Thyroid gland (tissue), 4 donors: ENCODE data around the gene HYOU1. TPM values are rescaled to one million over a fixed set of nuclear protein-coding genes. Genes with fewer than 3 reads are reported as not detected.
"Not testable (repeated sequence)": the region's sequence is repeated elsewhere in the genome, so short reads cannot be mapped to it uniquely, and the experiment has no call there.

Experiments used
- DNase-seq, 2 donors: peaks; one replicate each; pipeline ENCODE4 v3.0.0-alpha.2; 2019
- H3K27ac ChIP-seq, 3 donors: fragments of 200-600 bp; sonication (generic); 1 replicate in 2 of 3; 2 replicates in 1 of 3; pipeline ENCODE4 v1.5.1; 2016 to 2019; ENCODE audit warnings: mild to moderate bottlenecking in 1 of 3, moderate library complexity in 1 of 3
- H3K27me3 ChIP-seq: fragments of 200-600 bp; sonication (generic); one replicate; pipeline ENCODE4 v1.5.1; 2019
- H3K36me3 ChIP-seq, 2 donors: fragments of 200-600 bp; sonication (generic); one replicate each; pipeline ENCODE4 v1.5.1; 2016 to 2019
- H3K4me1 ChIP-seq, 2 donors: fragments of 200-600 bp; sonication (generic); one replicate each; pipeline ENCODE4 v1.5.1; 2017 to 2019
- H3K4me3 ChIP-seq, 3 donors: fragments of 200-600 bp; sonication (generic); replicated peaks in 1 of 3; 1 replicate in 2 of 3; 2 replicates in 1 of 3; pipeline ENCODE4 v1.5.1; 2016; ENCODE audit warnings: mild to moderate bottlenecking in 1 of 3
- H3K9me3 ChIP-seq: fragments of 200-600 bp; sonication (generic); one replicate; pipeline ENCODE4 v1.5.1; 2017
- CTCF ChIP-seq, 6 experiments: fragments of 200-600 bp in 3 of 6; fragments of 450-650 bp in 3 of 6; sonication (generic) in 3 of 6; IDR thresholded peaks; one replicate each; pipeline ENCODE4 v1.5.1; 2016 to 2019; ENCODE audit warnings: antibody characterized with exemption in 6 of 6, mild to moderate bottlenecking in 2 of 6, inconsistent platforms in 1 of 6, moderate library complexity in 1 of 6
- POLR2A ChIP-seq, 2 donors: fragments of 450-650 bp; IDR thresholded peaks; one replicate each; pipeline ENCODE4 v1.6.1; 2017; ENCODE audit warnings: antibody characterized with exemption in 2 of 2, mild to moderate bottlenecking in 2 of 2, moderate library complexity in 1 of 2
- WGBS, 2 donors: methylation state at CpG; one replicate each; pipeline ENCODE4 v1.1.5; 2017; 5-methylcytosine and 5-hydroxymethylcytosine counted together
- intact Hi-C: fragments of 100-400 bp; cut with DNase I; formaldehyde crosslinking; loops from one replicate; pipeline ENCODE4 v1.15.1; 2023
- total RNA-seq, 4 donors: library from RNA; depleted of rRNA; stranded (reverse); fragments of >200 nt; gene quantifications; one replicate each; pipeline ENCODE4 v1.2.3, GENCODE V29; 2016

HYOU1 gene
- total RNA-seq, 4 donors from 2014 or later = 145 to 369 (median 320) TPM

DNA sequence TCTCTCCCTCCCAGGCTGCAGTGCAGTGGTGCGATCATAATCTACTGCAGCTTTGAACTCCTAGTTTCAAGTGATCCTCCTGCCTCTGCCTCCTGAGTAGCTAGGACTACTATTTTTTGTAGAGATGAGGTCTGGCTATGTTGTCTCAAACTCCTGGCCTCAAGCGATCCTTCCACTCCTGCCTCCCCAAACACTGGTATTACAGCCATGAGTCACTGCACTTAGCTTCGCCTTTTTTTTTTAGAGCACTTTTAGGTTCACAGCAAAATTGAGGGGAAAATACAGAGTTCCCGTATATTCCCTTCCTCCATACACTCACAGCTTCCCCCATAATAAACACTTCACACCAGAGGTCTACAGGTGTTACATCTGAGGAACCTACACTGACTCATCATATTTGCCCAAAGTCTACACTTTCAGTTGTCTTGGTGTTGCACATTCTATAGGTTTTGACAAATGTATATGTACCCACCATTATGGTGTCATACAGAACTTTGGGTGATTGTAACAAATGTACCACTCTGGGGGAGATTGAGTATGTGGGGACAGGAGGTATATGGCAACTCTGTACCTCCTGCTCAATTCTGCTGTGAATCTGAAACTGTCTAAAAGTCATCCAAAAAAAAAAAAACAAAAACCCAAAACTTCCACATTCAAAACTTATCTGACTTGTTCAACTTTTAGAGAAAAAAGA lies 15.0 kb downstream of the HYOU1 start:
- intact Hi-C loops = no loop called here
- no peak overlapping the region for H3K4me3 ChIP-seq
- DNase-seq = no peak
- TF ChIP-seq CTCF (IDR thresholded peaks at IDR 0.05) = no peak
- TF ChIP-seq POLR2A (IDR thresholded peaks at IDR 0.05) = no peak
- H3K27ac ChIP-seq = no peak overlapping the region
- 93% methylated on average over 4 of the region's 4 CpGs for whole genome bisulfite sequencing, 2 donors
- peaks cover 22 to 24% of the 10 kb centered on the region in 2 donors for H3K36me3 ChIP-seq
- H3K4me1 ChIP-seq = peaks cover 0 to 8% of the 10 kb centered on the region in 2 donors
- no peaks in the 10 kb centered on the region for H3K9me3 ChIP-seq
- no peaks in the 10 kb centered on the region for H3K27me3 ChIP-seq

GRCh38 chr11:119039471-119039870 lies 17.5 kb downstream of the HYOU1 start:
- intact Hi-C loops, H3K27me3 ChIP-seq, DNase-seq, H3K27ac ChIP-seq, H3K4me1 ChIP-seq, H3K9me3 ChIP-seq, H3K4me3 ChIP-seq, H3K36me3 ChIP-seq: not testable (repeated sequence)
- WGBS, 2 donors = 21 to 25% methylated on average over 9 to 11 of the region's 11 CpGs

- peaks cover 0 to 8% of the 10 kb centered on the region in 2 donors for H3K4me1 ChIP-seq
- 74 to 79% methylated on average over 5 of the region's 5 CpGs for WGBS, 2 donors
- no peak overlapping the region for H3K27ac ChIP-seq
- intact Hi-C loops = no loop called here
- no peaks in the 10 kb centered on the region for H3K9me3 ChIP-seq
- H3K4me3 ChIP-seq = no peak overlapping the region
- H3K27me3 ChIP-seq = no peaks in the 10 kb centered on the region
- TF ChIP-seq POLR2A (IDR thresholded peaks at IDR 0.05) (no peak), CTCF (IDR thresholded peaks at IDR 0.05) (no peak)
- no peaks in the 10 kb centered on the region for H3K36me3 ChIP-seq
- no peak for DNase-seq
Observed at GRCh38 chr11:119038884-119039283, 18.1 kb downstream of the HYOU1 start.

DNA sequence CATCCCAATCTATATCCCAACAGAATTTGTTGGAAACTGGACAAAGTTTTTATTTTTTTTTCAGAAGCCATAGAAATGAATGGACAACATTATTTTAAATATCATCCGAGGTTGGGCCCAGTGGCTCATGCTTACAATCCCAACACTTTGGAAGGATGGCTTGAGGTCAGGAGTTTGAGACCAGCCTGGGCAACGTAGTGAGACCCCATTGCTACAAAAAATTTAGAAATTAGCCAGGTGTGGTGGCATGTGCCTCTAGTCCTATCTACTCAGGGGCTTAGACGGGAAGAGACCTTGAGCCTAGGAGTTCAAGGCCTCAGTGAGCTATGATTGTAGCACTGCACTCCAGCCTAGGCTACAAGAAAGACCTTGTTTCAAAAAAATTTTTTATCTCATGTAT lies 22.2 kb downstream of the HYOU1 start:
- H3K4me3 ChIP-seq = no peak overlapping the region
- intact Hi-C loops = no loop called here
- no peak for DNase-seq
- TF ChIP-seq CTCF (IDR thresholded peaks at IDR 0.05) = no peak
- TF ChIP-seq POLR2A (IDR thresholded peaks at IDR 0.05) = no peak
- no peaks in the 10 kb centered on the region for H3K27me3 ChIP-seq
- no peaks in the 10 kb centered on the region for H3K36me3 ChIP-seq
- 84 to 86% methylated on average over 3 of the region's 3 CpGs for WGBS, 2 donors
- no peaks in the 10 kb centered on the region for H3K9me3 ChIP-seq
- peaks cover 4 to 10% of the 10 kb centered on the region in 2 donors for H3K4me1 ChIP-seq
- no peak overlapping the region for H3K27ac ChIP-seq

DNA sequence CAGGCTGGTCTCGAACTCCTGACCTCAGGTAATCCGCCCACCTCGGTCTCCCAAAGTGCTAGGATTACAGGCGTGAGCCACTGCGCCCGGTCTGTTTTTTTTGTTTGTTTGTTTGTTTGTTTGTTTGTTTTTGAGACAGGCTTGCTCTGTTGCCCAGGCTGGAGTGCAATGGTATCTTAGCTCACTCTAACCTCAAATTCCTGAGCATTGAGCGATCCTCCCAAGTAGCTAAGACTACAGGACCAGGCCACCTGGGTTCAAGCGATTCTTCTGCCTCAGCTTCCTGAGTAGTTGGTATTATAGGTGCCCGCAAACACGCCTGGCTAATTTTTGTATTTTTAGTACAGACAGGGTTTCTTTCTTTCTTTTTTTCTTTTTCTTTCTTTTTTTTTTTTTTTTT lies 23.6 kb downstream of the HYOU1 start:
- H3K9me3 ChIP-seq, H3K27ac ChIP-seq, intact Hi-C loops, H3K36me3 ChIP-seq, H3K27me3 ChIP-seq, DNase-seq, H3K4me3 ChIP-seq, H3K4me1 ChIP-seq: not testable (repeated sequence)
- WGBS, 2 donors = 76 to 82% methylated on average over 10 of the region's 10 CpGs

- H3K27ac ChIP-seq = no peak overlapping the region
- intact Hi-C loops = no loop called here
- 72 to 81% methylated on average over 9 of the region's 9 CpGs for WGBS, 2 donors
- H3K4me3 ChIP-seq = no peak overlapping the region
- H3K36me3 ChIP-seq = no peaks in the 10 kb centered on the region
- peaks cover 6 to 10% of the 10 kb centered on the region in 2 donors for H3K4me1 ChIP-seq
- no peak for TF ChIP-seq CTCF (IDR thresholded peaks at IDR 0.05)
- H3K27me3 ChIP-seq = no peaks in the 10 kb centered on the region
- DNase-seq = no peak
- H3K9me3 ChIP-seq = no peaks in the 10 kb centered on the region
Observed at GRCh38 chr11:119031912-119032280, 25.1 kb downstream of the HYOU1 start.
